H9 (cell line): ENCODE data around the gene PRKAG2. TPM values are rescaled to one million over a fixed set of nuclear protein-coding genes. Genes with fewer than 3 reads are reported as not detected.

Source experiments
- DNase-seq: peaks from one replicate; pipeline ENCODE4 v3.0.0-alpha.2; 2017
- H2AFZ ChIP-seq: one replicate; pipeline ENCODE4 v1.6.1; 2013; ENCODE audit warnings: mild to moderate bottlenecking, low read length, control low read depth, moderate library complexity
- H2AK5ac ChIP-seq: 2 replicates; pipeline ENCODE4 v1.6.1; 2013; ENCODE audit warnings: low read length, control low read depth, mixed read lengths; ENCODE audit not compliant: insufficient read length
- H2BK120ac ChIP-seq: one replicate; pipeline ENCODE4 v1.6.1; 2013; ENCODE audit warnings: low read depth, mild to moderate bottlenecking, low read length, control low read depth, inconsistent platforms; ENCODE audit not compliant: poor library complexity, severe bottlenecking
- H2BK12ac ChIP-seq: 2 replicates; pipeline ENCODE4 v1.6.1; 2013; ENCODE audit warnings: low read length, control low read depth, mixed read lengths, low read depth; ENCODE audit not compliant: insufficient read length
- H2BK15ac ChIP-seq: 2 replicates; pipeline ENCODE4 v1.6.1; 2013; ENCODE audit warnings: low read depth, low read length, control low read depth
- H2BK20ac ChIP-seq: one replicate; pipeline ENCODE4 v1.6.1; 2013; ENCODE audit warnings: low read depth, mild to moderate bottlenecking, low read length, control low read depth, inconsistent platforms; ENCODE audit not compliant: poor library complexity, severe bottlenecking
- H2BK5ac ChIP-seq: 2 replicates; pipeline ENCODE4 v1.6.1; 2013; ENCODE audit warnings: low read length, control low read depth, mixed read lengths; ENCODE audit not compliant: insufficient read length
- H3K14ac ChIP-seq: 2 replicates; pipeline ENCODE4 v1.6.1; 2013; ENCODE audit warnings: low read length, control low read depth; ENCODE audit not compliant: insufficient read depth
- H3K18ac ChIP-seq: 2 replicates; pipeline ENCODE4 v1.6.1; 2013; ENCODE audit warnings: low read depth, mild to moderate bottlenecking, mixed read lengths, low read length, control low read depth; ENCODE audit not compliant: insufficient read length
- H3K23ac ChIP-seq: 2 replicates; pipeline ENCODE4 v1.6.1; 2013; ENCODE audit warnings: low read length, control low read depth, mixed read lengths, low read depth; ENCODE audit not compliant: insufficient read length
- H3K23me2 ChIP-seq: 2 replicates; pipeline ENCODE4 v1.6.1; 2013; ENCODE audit warnings: low read depth, mild to moderate bottlenecking, mixed read lengths, low read length, control low read depth; ENCODE audit not compliant: insufficient read length, poor library complexity, severe bottlenecking
- H3K27ac ChIP-seq: 2 replicates; pipeline ENCODE4 v1.5.1; 2013; ENCODE audit warnings: low read length, control low read depth, mixed read lengths, low read depth; ENCODE audit not compliant: insufficient read length
- H3K27me3 ChIP-seq: 2 replicates; pipeline ENCODE4 v1.6.1; 2013; ENCODE audit warnings: low read length, control low read depth, inconsistent platforms; ENCODE audit not compliant: insufficient read depth
- H3K4ac ChIP-seq: 2 replicates; pipeline ENCODE4 v1.6.1; 2013; ENCODE audit warnings: low read depth, mild to moderate bottlenecking, control low read depth, inconsistent platforms, low read length, moderate library complexity
- H3K4me1 ChIP-seq: 2 replicates; pipeline ENCODE4 v1.6.1; 2013; ENCODE audit warnings: low read length, control low read depth, inconsistent platforms; ENCODE audit not compliant: insufficient read depth
- H3K4me2 ChIP-seq: 2 replicates; pipeline ENCODE4 v1.6.1; 2013; ENCODE audit warnings: low read length, control low read depth, mixed read lengths; ENCODE audit not compliant: insufficient read length, insufficient read depth
- H3K56ac ChIP-seq: 2 replicates; pipeline ENCODE4 v1.6.1; 2013; ENCODE audit warnings: low read depth, mild to moderate bottlenecking, mixed read lengths, low read length, control low read depth; ENCODE audit not compliant: insufficient read length
- H3K79me1 ChIP-seq: 2 replicates; pipeline ENCODE4 v1.6.1; 2013; ENCODE audit warnings: low read depth, mild to moderate bottlenecking, moderate library complexity, low read length, control low read depth, inconsistent platforms; ENCODE audit not compliant: insufficient read depth, poor library complexity, severe bottlenecking
- H3K79me2 ChIP-seq: 2 replicates; pipeline ENCODE4 v1.6.1; 2013; ENCODE audit warnings: low read length, control low read depth, inconsistent platforms; ENCODE audit not compliant: insufficient read depth
- H3K9ac ChIP-seq: 2 replicates; pipeline ENCODE4 v1.6.1; 2013; ENCODE audit warnings: low read length, control low read depth, mixed read lengths; ENCODE audit not compliant: insufficient read length; ENCODE audit errors: extremely low read depth
- H3K9me3 ChIP-seq: one replicate; pipeline ENCODE4 v1.6.1; 2013; ENCODE audit warnings: low read depth, low read length, inconsistent platforms; ENCODE audit not compliant: control insufficient read depth
- H3T11ph ChIP-seq: one replicate; pipeline ENCODE4 v1.6.1; 2013; ENCODE audit warnings: mild to moderate bottlenecking, low read length, control low read depth, inconsistent platforms
- H4K20me1 ChIP-seq: one replicate; pipeline ENCODE4 v1.6.1; 2013; ENCODE audit not compliant: control insufficient read depth, insufficient read length, insufficient read depth
- H4K5ac ChIP-seq: 2 replicates; pipeline ENCODE4 v1.6.1; 2013; ENCODE audit warnings: low read depth, mild to moderate bottlenecking, mixed read lengths, low read length, control low read depth; ENCODE audit not compliant: insufficient read length
- H4K8ac ChIP-seq: replicated peaks from 2 replicates; pipeline ENCODE4 v1.6.1; 2013; ENCODE audit warnings: low read length, control low read depth, mixed read lengths, low read depth; ENCODE audit not compliant: insufficient read length
- H4K91ac ChIP-seq: 2 replicates; pipeline ENCODE4 v1.6.1; 2013; ENCODE audit warnings: low read depth, mild to moderate bottlenecking, moderate library complexity, mixed read lengths, low read length, control low read depth; ENCODE audit not compliant: insufficient read length
- H3K27ac Mint-ChIP-seq, 3 experiments: 2 replicates in 2 of 3; 3 replicates in 1 of 3; pipeline ENCODE4 v1.8.0; 2020 to 2021; ENCODE audit warnings: mixed read lengths in 3 of 3, mild to moderate bottlenecking in 1 of 3, moderate library complexity in 1 of 3
- H3K27me3 Mint-ChIP-seq: 2 replicates; pipeline ENCODE4 v1.8.0; 2021; ENCODE audit warnings: low read depth, mild to moderate bottlenecking, moderate library complexity, mixed read lengths
- H3K36me3 Mint-ChIP-seq, 3 experiments: 2 replicates in 2 of 3; 3 replicates in 1 of 3; pipeline ENCODE4 v1.8.0; 2020 to 2021; ENCODE audit warnings: low read depth in 3 of 3, mixed read lengths in 3 of 3; ENCODE audit not compliant: insufficient read depth in 1 of 3
- H3K4me1 Mint-ChIP-seq, 2 experiments: 2 replicates each; pipeline ENCODE4 v1.8.0; 2020; ENCODE audit warnings: mixed read lengths in 2 of 2
- H3K4me3 Mint-ChIP-seq, 2 experiments: 2 replicates in 1 of 2; 3 replicates in 1 of 2; pipeline ENCODE4 v1.8.0; 2020 to 2021; ENCODE audit warnings: mild to moderate bottlenecking in 2 of 2, mixed read lengths in 2 of 2, moderate library complexity in 1 of 2
- H3K9me3 Mint-ChIP-seq, 2 experiments: 2 replicates in 1 of 2; 3 replicates in 1 of 2; pipeline ENCODE4 v1.8.0; 2020; ENCODE audit warnings: mild to moderate bottlenecking in 2 of 2, mixed read lengths in 2 of 2, moderate library complexity in 1 of 2
- CTCF ChIP-seq: fragments of 200-600 bp; sonication (generic); conservative IDR thresholded peaks from 3 replicates; pipeline ENCODE4 v1.8.0; 2021; ENCODE audit warnings: antibody characterized with exemption, mild to moderate bottlenecking
- WGBS: extraction: QIAGEN DNeasy Blood & Tissue Kit; methylation state at CpG from one replicate; pipeline ENCODE4 v1.1.7; 2013; ENCODE audit warnings: missing lambda C conversion rate, low lambda C conversion rate, mixed read lengths; ENCODE audit not compliant: insufficient read length; ENCODE audit errors: extremely low coverage; 5-methylcytosine and 5-hydroxymethylcytosine counted together
- total RNA-seq: library from RNA; stranded (reverse); gene quantifications from 2 replicates; pipeline ENCODE4 v1.2.1, GENCODE V29; 2021

The PRKAG2 gene
- total RNA-seq, 1 experiment from 2014 or later, result 11.8 TPM

GRCh38 chr7:151777908-151778670 is 98.8 kb downstream of the PRKAG2 start:
- Histone ChIP-seq H2BK5ac (no peak overlapping the region), H3K23ac (no peak overlapping the region), H3K79me2 (no peaks in the 10 kb centered on the region), H2AK5ac (no peak overlapping the region), H3K56ac (no peak overlapping the region), H3K4me1 (peaks cover 2% of the 10 kb centered on the region; the same call in 1 of the 2 replicates), H2BK15ac (no peak overlapping the region), H3K23me2 (peaks cover 3% of the 10 kb centered on the region), H3K18ac (no peak overlapping the region), H2BK120ac (no peak overlapping the region), H3T11ph (no peak overlapping the region), H3K9me3 (peaks cover 4% of the 10 kb centered on the region), H3K4me2 (no peak overlapping the region), H4K5ac (no peak overlapping the region), H3K27ac (no peak overlapping the region), H4K20me1 (no peaks in the 10 kb centered on the region), H4K91ac (no peak overlapping the region), H3K79me1 (no peaks in the 10 kb centered on the region), H3K14ac (no peak overlapping the region), H3K27me3 (no peaks in the 10 kb centered on the region; the same call in 1 of the 2 replicates), H3K4ac (no peak overlapping the region), H2BK20ac (no peak overlapping the region), H4K8ac (no peak overlapping the region), H3K9ac (no peak overlapping the region), H2AFZ (no peak overlapping the region), H2BK12ac (no peak overlapping the region)
- Mint-ChIP-seq H3K36me3 (peaks cover 3 to 10% (median 5%) of the 10 kb centered on the region in 3 experiments; a peak in 4 of 7 replicates), H3K4me1 (peaks cover 2 to 9% of the 10 kb centered on the region in 2 experiments; a peak in 3 of 4 replicates), H3K27ac (peak overlapping the region in 1 of 3 experiments; percentile 88; a peak in 1 of 7 replicates), H3K27me3 (peaks cover 43% of the 10 kb centered on the region), H3K4me3 (no peak overlapping the region), H3K9me3 (peaks cover 10 to 16% of the 10 kb centered on the region in 2 experiments)
- WGBS, result no CpG with 5 or more reads among the region's 7 CpGs
- DNase-seq, result no peak
- TF ChIP-seq CTCF, result no peak
